ENCODE results near the gene PMFBP1.

Gene PMFBP1

GRCh38 chr16:72129976-72130656 is 41.8 kb downstream of the PMFBP1 start:
- TF ChIP-seq GATA2 (IDR thresholded peaks at IDR 0.05; ENCODE audit: low read depth, low read length) (no peak), GATA3 (IDR thresholded peaks at IDR 0.05; ENCODE audit: low read depth, low read length) (no peak)

- TF ChIP-seq GATA2 (IDR thresholded peaks at IDR 0.05; ENCODE audit: low read depth, low read length): no peak
Measured at GRCh38 chr16:72128701-72129100, 43.3 kb downstream of the PMFBP1 start.

- TF ChIP-seq GATA3 (IDR thresholded peaks at IDR 0.05; ENCODE audit: low read depth, low read length): no peak
- TF ChIP-seq GATA2 (IDR thresholded peaks at IDR 0.05; ENCODE audit: low read depth, low read length): no peak
Measured at GRCh38 chr16:72126429-72126765, 45.6 kb downstream of the PMFBP1 start.

- TF ChIP-seq GATA3 (IDR thresholded peaks at IDR 0.05; ENCODE audit: low read depth, low read length): no peak
- no peak for TF ChIP-seq GATA2 (IDR thresholded peaks at IDR 0.05; ENCODE audit: low read depth, low read length)
Measured at GRCh38 chr16:72125635-72126428, 46.1 kb downstream of the PMFBP1 start.

GRCh38 chr16:72124761-72125634 is 47.0 kb downstream of the PMFBP1 start:
- TF ChIP-seq GATA2 (IDR thresholded peaks at IDR 0.05; ENCODE audit: low read depth, low read length) (no peak), GATA3 (IDR thresholded peaks at IDR 0.05; ENCODE audit: low read depth, low read length) (no peak)

GRCh38 chr16:72124148-72124547 is 47.8 kb downstream of the PMFBP1 start:
- no peak for TF ChIP-seq GATA3 (IDR thresholded peaks at IDR 0.05; ENCODE audit: low read depth, low read length)
- no peak for TF ChIP-seq GATA2 (IDR thresholded peaks at IDR 0.05; ENCODE audit: low read depth, low read length)

GRCh38 chr16:72123426-72123825 is 48.5 kb downstream of the PMFBP1 start:
- TF ChIP-seq GATA2 (IDR thresholded peaks at IDR 0.05; ENCODE audit: low read depth, low read length) (no peak), GATA3 (IDR thresholded peaks at IDR 0.05; ENCODE audit: low read depth, low read length) (no peak)

- TF ChIP-seq GATA3 (IDR thresholded peaks at IDR 0.05; ENCODE audit: low read depth, low read length) (no peak), GATA2 (IDR thresholded peaks at IDR 0.05; ENCODE audit: low read depth, low read length) (no peak)
Measured at GRCh38 chr16:72122916-72123315, 49.0 kb downstream of the PMFBP1 start.

GRCh38 chr16:72122308-72122707 is 49.6 kb downstream of the PMFBP1 start:
- no peak for TF ChIP-seq GATA2 (IDR thresholded peaks at IDR 0.05; ENCODE audit: low read depth, low read length)
- no peak for TF ChIP-seq GATA3 (IDR thresholded peaks at IDR 0.05; ENCODE audit: low read depth, low read length)

GRCh38 chr16:72120026-72120425 is 51.9 kb downstream of the PMFBP1 start:
- TF ChIP-seq GATA2 (IDR thresholded peaks at IDR 0.05; ENCODE audit: low read depth, low read length): no peak
- no peak for TF ChIP-seq GATA3 (IDR thresholded peaks at IDR 0.05; ENCODE audit: low read depth, low read length)

GRCh38 chr16:72113616-72113945 is 58.4 kb downstream of the PMFBP1 start:
- no peak for TF ChIP-seq GATA3 (IDR thresholded peaks at IDR 0.05; ENCODE audit: low read depth, low read length)
- no peak for TF ChIP-seq GATA2 (IDR thresholded peaks at IDR 0.05; ENCODE audit: low read depth, low read length)

GRCh38 chr16:72112906-72113615 is 58.9 kb downstream of the PMFBP1 start:
- TF ChIP-seq GATA2 (IDR thresholded peaks at IDR 0.05; ENCODE audit: low read depth, low read length): no peak

GRCh38 chr16:72112452-72112792 is 59.5 kb downstream of the PMFBP1 start:
- no peak for TF ChIP-seq GATA2 (IDR thresholded peaks at IDR 0.05; ENCODE audit: low read depth, low read length)
- TF ChIP-seq GATA3 (IDR thresholded peaks at IDR 0.05; ENCODE audit: low read depth, low read length): no peak
